ENCODE results near the gene FAM219B. TPM values are rescaled to one million over a fixed set of nuclear protein-coding genes. Genes with fewer than 3 reads are reported as not detected.

Gene FAM219B
- total RNA-seq, 2 donors from 2014 or later: 65.6 to 98.3 TPM

- Mint-ChIP-seq H3K27ac (peak overlapping the region; percentile 93), H3K4me1 (peaks cover 38% of the 10 kb centered on the region), H3K36me3 (ENCODE audit: low read depth) (peaks cover 38% of the 10 kb centered on the region), H3K4me3 (peak overlapping the region; percentile 97), H3K27me3 (no peaks in the 10 kb centered on the region), H3K9me3 (no peaks in the 10 kb centered on the region)
- ATAC-seq (replicated peaks): no peak
These were observed 34.0 kb downstream of the FAM219B start for GRCh38 chr15:74872702-74873035.

GRCh38 chr15:74870436-74871215 is 36.0 kb downstream of the FAM219B start:
- Mint-ChIP-seq H3K27me3 (no peaks in the 10 kb centered on the region), H3K4me3 (peak overlapping the region; percentile 97), H3K27ac (peak overlapping the region; percentile 86), H3K36me3 (ENCODE audit: low read depth) (peaks cover 57% of the 10 kb centered on the region), H3K9me3 (no peaks in the 10 kb centered on the region), H3K4me1 (peaks cover 52% of the 10 kb centered on the region)
- no peak for ATAC-seq (replicated peaks)

DNA sequence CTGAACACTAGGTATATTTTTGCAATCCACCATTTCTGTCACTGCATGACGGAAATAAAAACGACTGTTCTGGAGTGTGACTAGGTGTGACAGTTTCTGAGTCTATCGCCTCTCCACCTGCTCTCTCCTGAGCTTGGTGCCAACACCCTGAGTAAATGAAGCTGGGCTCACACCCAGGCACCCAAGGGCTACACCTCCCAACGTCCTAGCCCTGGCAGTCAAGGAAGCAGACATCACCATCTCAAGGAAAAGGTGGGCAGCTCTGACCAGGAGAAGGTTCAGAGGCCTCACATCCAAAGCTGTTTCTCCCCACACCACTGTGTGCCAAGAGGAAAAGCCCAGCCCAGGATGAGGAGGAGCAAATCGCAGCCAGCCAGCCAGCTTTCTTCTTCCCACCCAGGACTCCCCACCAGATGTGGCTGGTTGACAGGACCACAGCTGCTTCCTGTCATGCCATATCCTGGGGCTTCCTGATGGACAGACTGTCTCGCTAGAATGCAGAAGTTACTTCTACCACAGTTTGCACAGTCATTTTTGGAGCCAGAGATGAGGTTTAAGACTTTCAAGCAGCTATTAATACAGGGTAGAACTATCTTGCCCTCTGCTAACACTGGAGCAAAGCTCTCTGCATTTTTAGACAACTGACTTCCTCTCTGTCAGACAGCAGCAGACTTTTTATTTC is 36.8 kb downstream of the FAM219B start:
- Mint-ChIP-seq H3K36me3 (ENCODE audit: low read depth) (peaks cover 62% of the 10 kb centered on the region), H3K27me3 (no peaks in the 10 kb centered on the region), H3K27ac (peak overlapping the region; percentile 86), H3K4me3 (peak overlapping the region; percentile 97), H3K4me1 (peaks cover 57% of the 10 kb centered on the region), H3K9me3 (no peaks in the 10 kb centered on the region)
- ATAC-seq (replicated peaks): peak; percentile 57

DNA sequence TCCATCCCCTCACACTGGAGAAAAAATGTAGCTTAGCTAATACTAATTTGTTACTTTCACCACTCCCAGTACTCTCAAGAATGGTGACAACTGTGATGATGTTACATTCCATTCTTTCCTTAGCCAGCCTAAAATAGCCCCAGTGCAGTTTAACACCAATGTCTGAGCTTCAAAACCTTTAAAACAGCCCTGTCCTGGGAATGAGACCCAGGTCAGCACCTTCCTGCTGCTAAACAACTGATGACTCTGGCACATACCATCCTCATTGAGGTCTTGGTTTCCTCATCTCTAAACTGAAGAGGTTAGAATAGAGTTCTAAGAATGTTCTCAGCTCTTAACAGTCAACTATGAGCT is 37.3 kb downstream of the FAM219B start:
- H3K36me3 Mint-ChIP-seq (ENCODE audit: low read depth): peaks cover 66% of the 10 kb centered on the region
- peak overlapping the region; percentile 97 for H3K4me3 Mint-ChIP-seq
- peak overlapping the region; percentile 86 for H3K27ac Mint-ChIP-seq
- H3K4me1 Mint-ChIP-seq: peaks cover 60% of the 10 kb centered on the region
- ATAC-seq (replicated peaks): peak; percentile 28
- no peaks in the 10 kb centered on the region for H3K27me3 Mint-ChIP-seq
- no peaks in the 10 kb centered on the region for H3K9me3 Mint-ChIP-seq

DNA sequence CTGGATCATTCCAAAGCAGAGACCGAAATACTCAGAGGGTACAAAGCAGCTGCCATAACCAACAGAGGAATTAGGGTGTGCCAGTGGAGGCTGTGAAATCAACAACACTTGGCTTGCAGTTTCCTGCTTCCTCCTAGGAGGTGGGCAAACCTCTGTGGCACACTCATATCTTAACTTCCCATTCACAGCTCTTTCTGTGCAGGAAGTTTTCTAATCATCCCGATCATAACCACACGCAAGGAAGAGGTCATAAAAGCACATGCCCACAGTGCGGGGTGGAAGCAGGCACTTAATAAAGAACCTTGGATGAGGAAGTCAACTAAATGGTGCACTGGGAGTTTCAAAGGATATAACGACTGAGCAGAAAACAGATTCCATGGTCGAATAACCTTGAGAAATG is 38.6 kb downstream of the FAM219B start:
- Mint-ChIP-seq H3K27ac (peak overlapping the region; percentile 80), H3K4me3 (peak overlapping the region; percentile 97), H3K9me3 (no peaks in the 10 kb centered on the region), H3K36me3 (ENCODE audit: low read depth) (peaks cover 73% of the 10 kb centered on the region), H3K4me1 (peaks cover 64% of the 10 kb centered on the region), H3K27me3 (no peaks in the 10 kb centered on the region)
- peak; percentile 6 for ATAC-seq (replicated peaks)

DNA sequence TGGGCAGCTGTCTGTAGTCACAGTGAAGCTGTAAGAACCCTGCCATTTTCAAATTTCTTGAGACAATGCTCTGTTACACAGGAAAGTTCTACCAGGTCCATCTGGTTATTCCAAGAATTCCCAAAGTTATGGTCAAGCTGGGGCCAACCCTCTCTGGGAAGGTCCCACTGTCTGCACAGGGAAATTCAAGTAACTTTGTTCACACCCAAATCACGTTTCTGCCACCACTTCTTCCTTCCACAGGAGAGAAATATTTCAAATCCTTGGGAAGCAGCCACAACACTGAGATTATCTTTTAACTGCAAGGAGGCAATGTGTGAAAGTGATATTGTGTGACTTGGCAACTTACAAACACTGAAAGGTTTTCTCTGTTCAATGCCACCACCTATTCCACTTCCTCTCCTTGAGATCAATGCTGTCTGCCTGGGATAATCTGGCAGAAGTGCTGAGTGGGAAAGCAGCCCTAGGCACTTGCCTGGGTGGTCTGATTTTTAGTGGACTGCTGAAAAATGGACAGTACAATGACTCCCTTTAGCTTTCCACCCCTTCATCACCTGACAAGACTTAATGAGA is 39.1 kb downstream of the FAM219B start:
- peak overlapping the region; percentile 97 for H3K4me3 Mint-ChIP-seq

DNA sequence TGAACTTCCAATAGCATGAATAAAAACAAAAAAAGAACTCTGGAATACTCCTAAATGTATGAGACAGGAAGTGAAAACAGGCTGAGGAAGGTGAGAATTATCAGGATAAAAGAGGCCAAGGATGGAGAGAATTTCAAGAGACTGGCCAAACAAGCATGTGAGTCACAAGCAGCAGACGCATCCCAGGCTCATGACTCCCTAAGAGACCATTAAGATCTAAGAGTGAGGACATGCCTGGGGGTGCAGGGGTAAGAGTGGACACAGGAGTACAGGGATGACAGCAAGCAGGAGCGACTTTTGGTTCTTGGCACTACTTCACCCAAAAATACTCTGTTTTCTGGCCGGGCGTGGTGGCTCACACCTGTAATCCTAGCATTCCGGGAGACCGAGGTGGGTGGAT is 40.6 kb downstream of the FAM219B start:
- H3K27ac Mint-ChIP-seq: peak overlapping the region; percentile 90
- peak overlapping the region; percentile 32 for H3K4me3 Mint-ChIP-seq
- no peak for ATAC-seq (replicated peaks)
- no peaks in the 10 kb centered on the region for H3K9me3 Mint-ChIP-seq
- no peaks in the 10 kb centered on the region for H3K27me3 Mint-ChIP-seq
- H3K4me1 Mint-ChIP-seq: peaks cover 58% of the 10 kb centered on the region
- H3K36me3 Mint-ChIP-seq (ENCODE audit: low read depth): peaks cover 62% of the 10 kb centered on the region

More for the DNA sequence above, 39.1 kb downstream of the FAM219B start:
- Mint-ChIP-seq H3K36me3 (ENCODE audit: low read depth) (peaks cover 68% of the 10 kb centered on the region), H3K4me1 (peaks cover 61% of the 10 kb centered on the region), H3K27ac (peak overlapping the region; percentile 80), H3K9me3 (no peaks in the 10 kb centered on the region), H3K27me3 (no peaks in the 10 kb centered on the region)
- ATAC-seq (replicated peaks): no peak

DNA sequence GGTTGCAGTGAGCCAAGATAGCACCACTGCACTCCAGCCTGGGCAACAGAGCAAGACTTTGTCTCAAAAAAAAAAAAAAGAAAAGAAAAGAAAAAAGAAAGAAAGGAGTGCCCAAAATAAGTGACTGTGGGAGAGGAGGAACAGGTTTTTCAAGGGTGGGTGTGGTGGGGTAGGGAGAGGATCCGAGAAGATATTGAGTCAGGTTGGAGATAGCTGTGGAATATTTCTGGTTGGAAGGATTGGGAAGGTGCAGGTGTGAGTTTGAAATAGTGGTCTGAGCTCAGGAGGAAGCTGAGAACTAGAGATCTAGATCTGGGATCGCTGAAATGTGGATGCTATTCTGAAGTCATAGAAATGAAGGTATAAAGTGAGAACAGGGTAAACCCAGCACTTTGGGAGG is 41.3 kb downstream of the FAM219B start:
- ATAC-seq (replicated peaks): no peak
- peak overlapping the region; percentile 32 for H3K4me3 Mint-ChIP-seq
- no peaks in the 10 kb centered on the region for H3K9me3 Mint-ChIP-seq
- H3K36me3 Mint-ChIP-seq (ENCODE audit: low read depth): peaks cover 54% of the 10 kb centered on the region
- peaks cover 51% of the 10 kb centered on the region for H3K4me1 Mint-ChIP-seq
- H3K27ac Mint-ChIP-seq: peak overlapping the region; percentile 90
- no peaks in the 10 kb centered on the region for H3K27me3 Mint-ChIP-seq

- Mint-ChIP-seq H3K27me3 (no peaks in the 10 kb centered on the region), H3K4me3 (no peak overlapping the region), H3K9me3 (no peaks in the 10 kb centered on the region), H3K4me1 (peaks cover 42% of the 10 kb centered on the region), H3K36me3 (ENCODE audit: low read depth) (peaks cover 50% of the 10 kb centered on the region), H3K27ac (peak overlapping the region; percentile 71)
- no peak for ATAC-seq (replicated peaks)
These were observed 42.4 kb downstream of the FAM219B start for GRCh38 chr15:74864296-74864695.

GRCh38 chr15:74863239-74864056 is 43.2 kb downstream of the FAM219B start:
- Mint-ChIP-seq H3K4me1 (peaks cover 43% of the 10 kb centered on the region), H3K9me3 (no peaks in the 10 kb centered on the region), H3K27me3 (no peaks in the 10 kb centered on the region), H3K4me3 (peak overlapping the region; percentile 7), H3K27ac (peak overlapping the region; percentile 51), H3K36me3 (ENCODE audit: low read depth) (peaks cover 52% of the 10 kb centered on the region)
- ATAC-seq (replicated peaks): peak; percentile 67

- Mint-ChIP-seq H3K36me3 (ENCODE audit: low read depth) (peaks cover 31% of the 10 kb centered on the region), H3K27me3 (no peaks in the 10 kb centered on the region), H3K4me3 (peak overlapping the region; percentile 45), H3K9me3 (no peaks in the 10 kb centered on the region), H3K27ac (peak overlapping the region; percentile 84), H3K4me1 (peaks cover 14% of the 10 kb centered on the region)
- no peak for ATAC-seq (replicated peaks)
These were observed 48.3 kb downstream of the FAM219B start for GRCh38 chr15:74858369-74858740.

GRCh38 chr15:74857671-74858368 is 48.8 kb downstream of the FAM219B start:
- no peaks in the 10 kb centered on the region for H3K9me3 Mint-ChIP-seq
- H3K36me3 Mint-ChIP-seq (ENCODE audit: low read depth): peaks cover 36% of the 10 kb centered on the region
- H3K27ac Mint-ChIP-seq: peak overlapping the region; percentile 84
- ATAC-seq (replicated peaks): peak; percentile 83
- peaks cover 14% of the 10 kb centered on the region for H3K4me1 Mint-ChIP-seq
- peak overlapping the region; percentile 45 for H3K4me3 Mint-ChIP-seq
- H3K27me3 Mint-ChIP-seq: no peaks in the 10 kb centered on the region

GRCh38 chr15:74857082-74857655 is 49.5 kb downstream of the FAM219B start:
- peak; percentile 40 for ATAC-seq (replicated peaks)
- H3K9me3 Mint-ChIP-seq: no peaks in the 10 kb centered on the region
- peaks cover 43% of the 10 kb centered on the region for H3K36me3 Mint-ChIP-seq (ENCODE audit: low read depth)

More at GRCh38 chr15:74857082-74857655, 49.5 kb downstream of the FAM219B start:
- Mint-ChIP-seq H3K27me3 (no peaks in the 10 kb centered on the region), H3K27ac (peak overlapping the region; percentile 84), H3K4me1 (peaks cover 14% of the 10 kb centered on the region), H3K4me3 (no peak overlapping the region)
